Thyroid gland (tissue), 4 donors: Measurements from ENCODE around the gene TCF7L2. TPM values are rescaled to one million over a fixed set of nuclear protein-coding genes. Genes with fewer than 3 reads are reported as not detected.

ENCODE experiments used
- DNase-seq, 2 donors: peaks; one replicate each; pipeline ENCODE4 v3.0.0-alpha.2; 2019
- H3K27ac ChIP-seq, 3 donors: fragments of 200-600 bp; sonication (generic); 1 replicate in 2 of 3; 2 replicates in 1 of 3; pipeline ENCODE4 v1.5.1; 2016 to 2019; ENCODE audit warnings: mild to moderate bottlenecking in 1 of 3, moderate library complexity in 1 of 3
- H3K27me3 ChIP-seq: fragments of 200-600 bp; sonication (generic); one replicate; pipeline ENCODE4 v1.5.1; 2019
- H3K36me3 ChIP-seq, 2 donors: fragments of 200-600 bp; sonication (generic); one replicate each; pipeline ENCODE4 v1.5.1; 2016 to 2019
- H3K4me1 ChIP-seq, 2 donors: fragments of 200-600 bp; sonication (generic); one replicate each; pipeline ENCODE4 v1.5.1; 2017 to 2019
- H3K4me3 ChIP-seq, 3 donors: fragments of 200-600 bp; sonication (generic); replicated peaks in 1 of 3; 1 replicate in 2 of 3; 2 replicates in 1 of 3; pipeline ENCODE4 v1.5.1; 2016; ENCODE audit warnings: mild to moderate bottlenecking in 1 of 3
- H3K9me3 ChIP-seq: fragments of 200-600 bp; sonication (generic); one replicate; pipeline ENCODE4 v1.5.1; 2017
- CTCF ChIP-seq, 6 experiments: fragments of 200-600 bp in 3 of 6; fragments of 450-650 bp in 3 of 6; sonication (generic) in 3 of 6; IDR thresholded peaks; one replicate each; pipeline ENCODE4 v1.5.1; 2016 to 2019; ENCODE audit warnings: antibody characterized with exemption in 6 of 6, mild to moderate bottlenecking in 2 of 6, inconsistent platforms in 1 of 6, moderate library complexity in 1 of 6
- POLR2A ChIP-seq, 2 donors: fragments of 450-650 bp; IDR thresholded peaks; one replicate each; pipeline ENCODE4 v1.6.1; 2017; ENCODE audit warnings: antibody characterized with exemption in 2 of 2, mild to moderate bottlenecking in 2 of 2, moderate library complexity in 1 of 2
- WGBS, 2 donors: methylation state at CpG; one replicate each; pipeline ENCODE4 v1.1.5; 2017; 5-methylcytosine and 5-hydroxymethylcytosine counted together
- intact Hi-C: fragments of 100-400 bp; cut with DNase I; formaldehyde crosslinking; loops from one replicate; pipeline ENCODE4 v1.15.1; 2023
- total RNA-seq, 4 donors: library from RNA; depleted of rRNA; stranded (reverse); fragments of >200 nt; gene quantifications; one replicate each; pipeline ENCODE4 v1.2.3, GENCODE V29; 2016

Gene TCF7L2
- total RNA-seq, 4 donors from 2014 or later: 16.2 to 67.1 (median 25.3) TPM

GRCh38 chr10:112911206-112911605, 38.8 kb upstream of the TCF7L2 start:
- H3K27me3 ChIP-seq: no peaks in the 10 kb centered on the region
- no peaks in the 10 kb centered on the region for H3K36me3 ChIP-seq
- H3K9me3 ChIP-seq: no peaks in the 10 kb centered on the region
- no peak overlapping the region for H3K27ac ChIP-seq
- WGBS, 2 donors: 86 to 87% methylated on average over 2 of the region's 2 CpGs
- no peak for DNase-seq
- intact Hi-C loops: no loop called here
- H3K4me1 ChIP-seq: no peaks in the 10 kb centered on the region
- H3K4me3 ChIP-seq: no peak overlapping the region
- TF ChIP-seq POLR2A (IDR thresholded peaks at IDR 0.05) (no peak), CTCF (IDR thresholded peaks at IDR 0.05) (no peak)

DNA sequence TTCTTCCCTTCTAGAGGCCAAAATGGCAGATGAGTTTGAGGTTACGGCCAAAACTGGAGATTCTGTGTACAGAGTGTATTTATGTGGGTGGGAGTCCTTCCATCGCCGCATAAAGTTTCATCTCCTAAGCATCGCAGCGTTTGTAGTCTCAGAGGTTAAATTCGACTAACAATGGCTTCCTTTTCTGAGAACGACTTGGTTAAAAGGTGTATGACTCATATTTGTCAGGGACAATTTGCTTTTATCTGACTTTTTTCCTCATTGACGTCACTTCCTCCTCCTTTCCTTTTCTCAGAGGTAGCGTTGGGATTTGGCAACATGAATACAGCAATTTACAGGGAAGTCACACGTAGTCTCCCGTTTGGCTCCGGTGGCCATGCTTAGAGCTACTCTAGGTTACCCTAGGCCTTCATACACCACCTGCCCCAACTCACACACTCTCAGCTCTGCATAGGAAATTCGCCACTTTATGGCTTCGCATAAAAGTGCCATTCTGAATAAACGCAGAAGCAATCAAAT, 37.6 kb upstream of the TCF7L2 start:
- intact Hi-C loops: no loop called here
- Histone ChIP-seq H3K27ac (no peak overlapping the region), H3K9me3 (no peaks in the 10 kb centered on the region), H3K36me3 (no peaks in the 10 kb centered on the region), H3K4me3 (no peak overlapping the region), H3K27me3 (no peaks in the 10 kb centered on the region), H3K4me1 (no peaks in the 10 kb centered on the region)
- WGBS, 2 donors: 75 to 79% methylated on average over 15 of the region's 15 CpGs
- DNase-seq: no peak
- TF ChIP-seq POLR2A (IDR thresholded peaks at IDR 0.05) (no peak), CTCF (IDR thresholded peaks at IDR 0.05) (no peak)

DNA sequence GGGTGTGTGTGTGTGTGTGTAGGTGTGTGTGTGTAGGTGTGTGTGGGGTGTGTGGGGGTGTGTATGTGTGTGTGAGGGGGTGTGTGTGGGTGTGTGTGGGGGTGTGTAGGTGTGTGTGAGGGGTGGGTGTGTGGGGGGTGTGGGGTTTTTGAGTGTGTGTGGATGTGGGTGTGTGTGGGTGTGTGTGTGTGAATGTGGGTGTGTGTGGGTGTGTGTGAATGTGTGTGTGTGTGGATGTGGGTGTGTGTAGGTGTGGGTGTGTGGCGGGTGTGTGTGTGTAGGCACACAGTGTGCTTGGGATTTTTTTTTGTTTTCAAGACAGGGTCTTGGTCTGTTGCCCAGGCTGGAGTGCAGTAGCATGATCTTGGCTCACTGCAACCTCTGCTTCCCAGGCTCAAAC, 36.8 kb upstream of the TCF7L2 start:
- intact Hi-C loops: no loop called here
- 36 to 67% methylated on average over 1 of the region's 1 CpG for WGBS, 2 donors
- DNase-seq: no peak
- no peaks in the 10 kb centered on the region for H3K36me3 ChIP-seq
- TF ChIP-seq POLR2A (IDR thresholded peaks at IDR 0.05) (no peak), CTCF (IDR thresholded peaks at IDR 0.05) (no peak)
- H3K27me3 ChIP-seq: no peaks in the 10 kb centered on the region
- H3K4me1 ChIP-seq: no peaks in the 10 kb centered on the region
- no peaks in the 10 kb centered on the region for H3K9me3 ChIP-seq
- H3K27ac ChIP-seq: no peak overlapping the region
- H3K4me3 ChIP-seq: no peak overlapping the region

- TF ChIP-seq CTCF (IDR thresholded peaks at IDR 0.05): no peak
- no peak for TF ChIP-seq POLR2A (IDR thresholded peaks at IDR 0.05)
- Histone ChIP-seq H3K27ac (no peak overlapping the region), H3K9me3 (no peaks in the 10 kb centered on the region), H3K4me3 (no peak overlapping the region), H3K36me3 (no peaks in the 10 kb centered on the region), H3K27me3 (no peaks in the 10 kb centered on the region), H3K4me1 (no peaks in the 10 kb centered on the region)
- DNase-seq: no peak
- 91 to 93% methylated on average over 9 of the region's 9 CpGs for WGBS, 2 donors
- intact Hi-C loops: no loop called here
Measured at GRCh38 chr10:112913661-112914287, 36.3 kb upstream of the TCF7L2 start.

GRCh38 chr10:112914288-112914952, 35.6 kb upstream of the TCF7L2 start:
- Histone ChIP-seq H3K4me1 (no peaks in the 10 kb centered on the region), H3K27me3 (no peaks in the 10 kb centered on the region), H3K36me3 (no peaks in the 10 kb centered on the region), H3K4me3 (no peak overlapping the region), H3K9me3 (no peaks in the 10 kb centered on the region), H3K27ac (no peak overlapping the region)
- 91 to 92% methylated on average over 7 of the region's 7 CpGs for WGBS, 2 donors
- DNase-seq: no peak
- intact Hi-C loops: no loop called here
- TF ChIP-seq POLR2A (IDR thresholded peaks at IDR 0.05): no peak
- TF ChIP-seq CTCF (IDR thresholded peaks at IDR 0.05): no peak
